ENCODE data around the gene SLC22A12.

The SLC22A12 gene

DNA sequence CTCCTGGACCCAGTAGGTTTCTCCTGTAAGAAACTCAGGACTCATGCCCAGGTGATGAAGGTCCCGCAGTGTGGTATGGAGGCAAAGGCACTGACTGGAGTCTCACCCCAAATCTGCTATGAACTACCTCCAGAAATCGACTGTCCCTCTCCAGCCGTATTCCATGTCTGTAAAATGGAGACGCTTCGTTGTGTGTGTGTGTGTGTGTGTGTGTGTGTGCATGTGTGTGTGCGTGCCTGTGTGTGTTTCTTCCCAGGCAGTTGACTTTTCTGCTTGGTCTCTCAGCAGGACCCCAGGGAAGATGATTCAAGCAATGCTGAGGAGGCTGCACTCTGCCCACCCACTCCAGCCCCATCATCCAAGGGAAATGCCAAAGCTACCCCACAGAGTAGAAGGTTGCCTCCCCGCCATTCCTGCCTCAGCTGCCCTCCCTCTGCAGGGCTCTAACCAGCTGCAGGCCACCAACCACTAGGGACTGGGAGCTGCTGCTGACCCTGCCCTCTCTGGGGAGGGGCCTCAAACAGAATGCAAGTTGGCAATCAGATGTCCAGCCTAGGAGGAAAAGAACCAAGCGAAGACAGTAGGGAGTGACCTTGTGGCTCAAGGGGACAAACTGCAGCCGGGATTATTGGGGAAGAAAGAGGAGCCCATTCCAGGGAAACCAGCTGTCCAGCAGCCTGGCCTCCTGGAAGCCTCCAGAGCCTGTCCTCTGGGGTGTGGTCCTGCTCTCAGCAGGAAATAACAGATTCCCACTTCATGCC, 56.2 kb downstream of the SLC22A12 start:
- DNase-seq (ENCODE audit: low read depth in 2 of 2), result no peak

DNA sequence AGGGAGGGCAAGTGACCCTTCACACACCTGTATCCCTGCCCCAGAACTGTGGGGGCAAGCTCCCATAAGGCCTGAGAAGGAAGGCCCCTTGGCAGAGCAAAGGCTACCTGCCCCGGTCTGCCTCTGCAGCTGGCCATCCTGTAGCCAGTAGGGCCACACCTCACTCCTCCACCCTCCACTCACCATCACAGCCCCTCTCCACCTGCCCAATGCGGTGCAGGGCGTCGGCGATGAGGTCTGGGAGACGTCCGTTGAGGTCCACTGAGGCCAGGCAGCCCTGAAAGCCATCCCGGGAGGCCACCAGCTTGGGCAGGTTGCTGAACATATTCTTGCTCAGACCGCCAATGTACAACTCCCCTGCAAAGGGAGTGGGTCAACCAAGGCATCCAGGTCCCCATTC, 57.5 kb downstream of the SLC22A12 start:
- no peak for DNase-seq (ENCODE audit: low read depth in 2 of 2)

DNA sequence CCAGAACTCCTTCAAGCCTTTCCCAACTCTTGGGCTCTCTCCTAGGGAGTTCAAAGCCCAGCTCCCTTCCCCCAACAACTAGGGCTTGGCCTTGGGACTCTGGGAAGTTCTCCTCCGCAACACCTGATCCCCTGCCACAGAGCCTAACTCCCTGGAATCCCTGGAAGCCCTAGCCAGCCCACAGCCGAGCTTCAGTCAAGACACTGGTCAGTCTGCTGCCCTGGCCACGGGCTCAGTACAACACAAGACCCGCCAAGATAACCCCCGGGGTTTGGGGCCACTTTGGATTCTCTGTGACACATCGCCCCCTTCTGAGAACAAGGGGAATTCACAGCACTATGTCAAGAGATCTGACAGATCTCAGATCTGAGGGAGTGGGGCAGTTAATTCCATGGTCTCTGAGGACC, 58.3 kb downstream of the SLC22A12 start:
- no peak for DNase-seq (ENCODE audit: low read depth in 2 of 2)

DNA sequence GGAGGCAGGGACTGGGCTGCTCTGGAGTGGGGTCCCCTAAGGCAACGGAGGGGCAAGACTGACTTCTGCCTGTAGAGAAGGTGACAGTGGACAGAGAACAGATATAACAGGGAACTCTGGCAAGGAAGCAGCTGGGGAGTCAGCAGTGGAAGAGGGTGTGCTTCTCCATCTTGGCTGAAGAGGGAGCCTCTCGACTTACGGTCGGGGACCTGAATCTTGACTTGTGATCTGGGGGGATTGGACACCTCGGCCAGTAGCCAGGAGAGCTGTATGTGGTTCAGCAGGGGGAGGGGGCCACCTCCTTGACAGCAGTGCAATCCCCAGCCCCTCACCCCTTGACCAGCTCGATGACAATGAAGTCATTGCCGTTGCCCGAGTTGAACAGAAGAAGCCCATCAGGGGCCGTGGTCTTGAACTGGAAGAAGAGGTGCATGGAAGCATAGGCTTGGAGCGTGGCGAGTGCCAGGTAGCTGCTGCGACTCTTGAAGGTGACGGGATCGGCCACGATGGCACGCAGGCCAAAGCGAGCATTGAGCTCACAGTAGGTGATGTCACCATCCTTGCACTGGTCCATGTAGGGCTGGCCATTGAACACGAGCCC, 60.0 kb downstream of the SLC22A12 start:
- no peak for DNase-seq (ENCODE audit: low read depth in 2 of 2)

Measured in stimulated activated CD8-positive, alpha-beta memory T cell treated with anti-CD3 and anti-CD28 coated beads, Interleukin-2, amount 100 ng/mL, for 48 hours (primary cell).